Pancreas (tissue), 10 donors: ENCODE data around the gene PPFIBP1. TPM values are rescaled to one million over a fixed set of nuclear protein-coding genes. Genes with fewer than 3 reads are reported as not detected.

Source experiments
- ATAC-seq, 4 donors: fragments of 200-7000 bp; cut with Tn5 transposase; one replicate each; pipeline versions ENCODE4 v1.8.0 to v1.9.1; 2020; ENCODE audit warnings: mild to moderate bottlenecking in 4 of 4, moderate library complexity in 4 of 4
- DNase-seq, 6 donors: peaks; one replicate each; pipeline ENCODE4 v3.0.0-alpha.2; 2020
- FAIRE-seq: peaks from 2 replicates; lab custom pipeline; 2012; peaks lifted over from hg19 to GRCh38; lab: Jason Lieb, UNC
- H3K27ac ChIP-seq, 4 donors: fragments of 200-600 bp; sonication (generic); 1 replicate in 3 of 4; 2 replicates in 1 of 4; pipeline versions ENCODE4 v1.5.0 to v1.8.0; 2020
- H3K27me3 ChIP-seq, 4 donors: fragments of 200-600 bp; one replicate each; pipeline ENCODE4 v1.8.0; 2021
- H3K36me3 ChIP-seq, 3 donors: fragments of 200-600 bp; sonication (generic) in 1 of 3; one replicate each; pipeline versions ENCODE4 v1.5.0 to v1.8.0; 2020 to 2021
- H3K4me1 ChIP-seq, 3 donors: fragments of 200-600 bp; one replicate each; pipeline ENCODE4 v1.8.0; 2021
- H3K4me3 ChIP-seq, 4 donors: fragments of 200-600 bp; sonication (generic) in 2 of 4; one replicate each; pipeline versions ENCODE4 v1.5.0 to v1.8.0; 2020 to 2021
- H3K9me3 ChIP-seq, 4 donors: fragments of 200-600 bp; one replicate each; pipeline ENCODE4 v1.8.0; 2021
- WGBS, 2 donors: extraction: QIAGEN DNeasy Blood & Tissue Kit; methylation state at CpG; one replicate each; pipeline ENCODE4 v1.1.7; 2013; 5-methylcytosine and 5-hydroxymethylcytosine counted together
- intact Hi-C, 3 donors: fragments of 100-400 bp; cut with DNase I; formaldehyde crosslinking; loops; one replicate each; pipeline versions ENCODE4 v1.11.1 to v1.14.2; 2022
- polyA plus RNA-seq, 2 donors: library from polyadenylated mRNA; stranded (reverse); fragments of 200-250 nt; gene quantifications; one replicate each; pipeline ENCODE4 v1.2.3, GENCODE V29; 2013
- total RNA-seq, 6 donors: library from RNA; stranded (reverse); fragmentation: NEBNext Ultra II Directional in 4 of 6; extraction: Animal tissue kit (Norgen Biotek cat#: 25700) in 4 of 6; gene quantifications; one replicate each; pipeline versions ENCODE4 v1.2.1 to v1.2.4, GENCODE V29; 2021 to 2023
- TF ChIP-seq, protein P1 (sequence below), 4 donors: fragments of 200-600 bp; sonication (generic) in 3 of 4; IDR thresholded peaks; one replicate each; pipeline versions ENCODE4 v1.5.0 to v1.8.0; 2021; ENCODE audit warnings: antibody characterized with exemption in 4 of 4
- donor health status: healthy with polysubstance abuse.
- donor health status: DM: no; HTN: no; CAD: no; lungs with moderate emphysema.
- donor health status: DM: no; HTN: no; CAD: no.
- donor health status: control.
- donor health status: control.
- donor health status: Bipolar disorder and iron deficiency.
- donor health status: DM: yes; HTN: yes; CAD: no.
- donor health status: DM: no; HTN: no; CAD: no.
- donor health status: DM: no; HTN: no; CAD: no.
- donor health status: DM: yes; HTN: yes; CAD: no.

The PPFIBP1 gene
- total and polyA plus RNA-seq, 8 donors = 12.1 to 50.3 (median 32.9) TPM

GRCh38 chr12:27517546-27517945 is 6.5 kb upstream of the PPFIBP1 start:
- no peak overlapping the region for H3K27ac ChIP-seq
- H3K9me3 ChIP-seq = no peaks in the 10 kb centered on the region
- WGBS, 2 donors = 90 to 94% methylated on average over 3 of the region's 3 CpGs
- ATAC-seq (no peak), DNase-seq (no peak), FAIRE-seq (no peak)
- peaks cover 0 to 1% (median 0%) of the 10 kb centered on the region in 3 donors for H3K4me1 ChIP-seq
- H3K27me3 ChIP-seq = no peaks in the 10 kb centered on the region
- H3K36me3 ChIP-seq = no peaks in the 10 kb centered on the region
- TF ChIP-seq, protein P1, sequence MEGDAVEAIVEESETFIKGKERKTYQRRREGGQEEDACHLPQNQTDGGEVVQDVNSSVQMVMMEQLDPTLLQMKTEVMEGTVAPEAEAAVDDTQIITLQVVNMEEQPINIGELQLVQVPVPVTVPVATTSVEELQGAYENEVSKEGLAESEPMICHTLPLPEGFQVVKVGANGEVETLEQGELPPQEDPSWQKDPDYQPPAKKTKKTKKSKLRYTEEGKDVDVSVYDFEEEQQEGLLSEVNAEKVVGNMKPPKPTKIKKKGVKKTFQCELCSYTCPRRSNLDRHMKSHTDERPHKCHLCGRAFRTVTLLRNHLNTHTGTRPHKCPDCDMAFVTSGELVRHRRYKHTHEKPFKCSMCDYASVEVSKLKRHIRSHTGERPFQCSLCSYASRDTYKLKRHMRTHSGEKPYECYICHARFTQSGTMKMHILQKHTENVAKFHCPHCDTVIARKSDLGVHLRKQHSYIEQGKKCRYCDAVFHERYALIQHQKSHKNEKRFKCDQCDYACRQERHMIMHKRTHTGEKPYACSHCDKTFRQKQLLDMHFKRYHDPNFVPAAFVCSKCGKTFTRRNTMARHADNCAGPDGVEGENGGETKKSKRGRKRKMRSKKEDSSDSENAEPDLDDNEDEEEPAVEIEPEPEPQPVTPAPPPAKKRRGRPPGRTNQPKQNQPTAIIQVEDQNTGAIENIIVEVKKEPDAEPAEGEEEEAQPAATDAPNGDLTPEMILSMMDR (IDR thresholded peaks at IDR 0.05) = no peak
- intact Hi-C loops = no loop called here
- H3K4me3 ChIP-seq = no peak overlapping the region

- ATAC-seq (no peak), DNase-seq (no peak), FAIRE-seq (no peak)
- Histone ChIP-seq H3K9me3 (no peaks in the 10 kb centered on the region), H3K4me3 (no peak overlapping the region), H3K27me3 (no peaks in the 10 kb centered on the region), H3K4me1 (peaks cover 0 to 7% (median 3%) of the 10 kb centered on the region in 3 donors), H3K36me3 (no peaks in the 10 kb centered on the region), H3K27ac (no peak overlapping the region)
- intact Hi-C loops = no loop called here
- 47 to 49% methylated on average over 7 of the region's 7 CpGs for WGBS, 2 donors
- TF ChIP-seq, protein P1 (IDR thresholded peaks at IDR 0.05) = no peak
Measured at GRCh38 chr12:27517961-27518665, 5.9 kb upstream of the PPFIBP1 start.

DNA sequence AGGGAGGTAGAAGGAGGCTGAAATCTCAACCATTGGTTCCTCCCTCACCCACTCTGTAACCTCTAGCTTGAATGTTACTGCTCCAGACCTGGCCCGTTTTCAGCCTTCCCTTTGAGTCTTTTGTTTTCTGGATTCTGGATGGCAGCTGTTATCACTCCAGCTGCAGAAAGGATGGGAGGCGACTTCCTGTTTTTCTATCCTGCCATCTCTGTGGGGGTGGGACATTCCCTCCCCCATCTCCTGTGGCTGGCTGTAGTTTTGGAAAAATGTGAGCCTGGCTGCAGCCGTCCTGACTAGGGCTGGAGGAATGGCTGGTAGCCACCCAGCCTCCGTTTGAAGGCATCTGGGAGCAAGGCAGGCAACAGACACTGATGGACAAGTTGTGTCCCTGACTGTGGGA is 2.9 kb upstream of the PPFIBP1 start:
- DNase-seq = no peak
- TF ChIP-seq, protein P1 (IDR thresholded peaks at IDR 0.05) = no peak
- ATAC-seq = no peak
- WGBS, 2 donors = 73 to 84% methylated on average over 4 of the region's 4 CpGs
- FAIRE-seq = no peak
- Histone ChIP-seq H3K4me1 (peaks cover 6 to 9% (median 8%) of the 10 kb centered on the region in 3 donors), H3K27ac (no peak overlapping the region), H3K4me3 (no peak overlapping the region), H3K36me3 (no peaks in the 10 kb centered on the region), H3K9me3 (no peaks in the 10 kb centered on the region), H3K27me3 (no peaks in the 10 kb centered on the region)
- intact Hi-C loops = loop anchor here in 1 of 3 donors (10.0 kb wide), 1 partner anchor 86 kb away; no protein-coding TSS in a partner anchor

GRCh38 chr12:27521981-27522380 is 2.0 kb upstream of the PPFIBP1 start:
- no peak for FAIRE-seq
- TF ChIP-seq, protein P1 (IDR thresholded peaks at IDR 0.05) = no peak
- ATAC-seq = no peak

GRCh38 chr12:27523305-27523641 is 733 bp upstream of the PPFIBP1 start:
- intact Hi-C loops = loop anchor here in 1 of 3 donors (10.0 kb wide), 1 partner anchor 88 kb away; no protein-coding TSS in a partner anchor

More at GRCh38 chr12:27521981-27522380, 2.0 kb upstream of the PPFIBP1 start:
- H3K36me3 ChIP-seq = no peaks in the 10 kb centered on the region
- H3K27ac ChIP-seq = no peak overlapping the region
- intact Hi-C loops = loop anchor here in 1 of 3 donors (10.0 kb wide), 1 partner anchor 87 kb away; no protein-coding TSS in a partner anchor
- H3K9me3 ChIP-seq = no peaks in the 10 kb centered on the region
- no peaks in the 10 kb centered on the region for H3K27me3 ChIP-seq
- no peak overlapping the region for H3K4me3 ChIP-seq
- H3K4me1 ChIP-seq = peaks cover 7 to 9% (median 8%) of the 10 kb centered on the region in 3 donors
- WGBS, 2 donors = 95 to 96% methylated on average over 4 of the region's 4 CpGs
- DNase-seq = no peak

More at GRCh38 chr12:27523305-27523641, 733 bp upstream of the PPFIBP1 start:
- ATAC-seq = peak in 3 of 4 donors; percentile 1 to 2 (median 1)
- FAIRE-seq = no peak
- peak overlapping the region; percentile 61 to 77 (median 70) for H3K4me3 ChIP-seq
- no peaks in the 10 kb centered on the region for H3K36me3 ChIP-seq
- peaks cover 7 to 9% (median 8%) of the 10 kb centered on the region in 3 donors for H3K4me1 ChIP-seq
- TF ChIP-seq, protein P1 (IDR thresholded peaks at IDR 0.05) = no peak
- no peaks in the 10 kb centered on the region for H3K27me3 ChIP-seq
- H3K27ac ChIP-seq = peak overlapping the region; percentile 92 to 96 (median 94)
- H3K9me3 ChIP-seq = no peaks in the 10 kb centered on the region
- DNase-seq = no peak
- WGBS, 2 donors = 0% methylated on average over 6 of the region's 6 CpGs
